Umbilical cord (tissue), 2 donors: ENCODE data around the gene RNF38. TPM values are rescaled to one million over a fixed set of nuclear protein-coding genes. Genes with fewer than 3 reads are reported as not detected.
"Not testable (repeated sequence)": the region's sequence is repeated elsewhere in the genome, so short reads cannot be mapped to it uniquely, and the experiment has no call there.

Experiments used
- DNase-seq: peaks from one replicate; pipeline ENCODE4 v3.0.0-alpha.2; 2015; ENCODE audit warnings: low spot score
- total RNA-seq: library from RNA; depleted of rRNA; stranded (reverse); fragments of >200 nt; gene quantifications from one replicate; pipeline ENCODE4 v1.2.3, GENCODE V29; 2014; ENCODE audit warnings: low replicate concordance; ENCODE audit not compliant: insufficient read depth

Gene RNF38
- 20.2 TPM for total RNA-seq

- DNase-seq, result no peak
These were observed at the start of gene RNF38 for GRCh38 chr9:36399980-36400331. TSS of gene RNF38 (minus strand) at chr9:36400269. CDS start at chr9:36400108, 161 bp downstream.

GRCh38 chr9:36448555-36448954 is 48.5 kb upstream of the RNF38 start:
- not testable (repeated sequence) for DNase-seq

- no peak for DNase-seq
These were observed 47.9 kb upstream of the RNF38 start for GRCh38 chr9:36448017-36448416.

- DNase-seq, result not testable (repeated sequence)
These were observed 46.6 kb upstream of the RNF38 start for GRCh38 chr9:36446678-36447077.

- DNase-seq, result no peak
These were observed 45.8 kb upstream of the RNF38 start for GRCh38 chr9:36445800-36446361.

- DNase-seq, result no peak
These were observed 44.1 kb upstream of the RNF38 start for GRCh38 chr9:36444203-36444602.

GRCh38 chr9:36443581-36443980 is 43.5 kb upstream of the RNF38 start:
- DNase-seq, result no peak

GRCh38 chr9:36442710-36443109 is 42.6 kb upstream of the RNF38 start:
- DNase-seq, result no peak

- no peak for DNase-seq
These were observed 41.9 kb upstream of the RNF38 start for GRCh38 chr9:36441966-36442365.

- DNase-seq, result no peak
These were observed 38.6 kb upstream of the RNF38 start for GRCh38 chr9:36438536-36439236.

GRCh38 chr9:36437790-36438189 is 37.7 kb upstream of the RNF38 start:
- DNase-seq, result no peak

- no peak for DNase-seq
These were observed 36.8 kb upstream of the RNF38 start for GRCh38 chr9:36436909-36437308.

- DNase-seq, result no peak
These were observed 33.3 kb upstream of the RNF38 start for GRCh38 chr9:36433386-36433785.

- DNase-seq, result no peak
These were observed 31.0 kb upstream of the RNF38 start for GRCh38 chr9:36431078-36431477.

GRCh38 chr9:36426945-36427344 is 26.9 kb upstream of the RNF38 start:
- no peak for DNase-seq

GRCh38 chr9:36426348-36426747 is 26.3 kb upstream of the RNF38 start:
- no peak for DNase-seq

- no peak for DNase-seq
These were observed 24.4 kb upstream of the RNF38 start for GRCh38 chr9:36424289-36425055.

GRCh38 chr9:36423206-36423605 is 23.1 kb upstream of the RNF38 start:
- DNase-seq, result no peak

- no peak for DNase-seq
These were observed 16.8 kb upstream of the RNF38 start for GRCh38 chr9:36416890-36417289.

GRCh38 chr9:36415822-36416525 is 15.9 kb upstream of the RNF38 start:
- DNase-seq, result no peak

- not testable (repeated sequence) for DNase-seq
These were observed 11.3 kb upstream of the RNF38 start for GRCh38 chr9:36411410-36411809.

- DNase-seq, result not testable (repeated sequence)
These were observed 9.0 kb upstream of the RNF38 start for GRCh38 chr9:36409076-36409475.
